ENCODE results near the gene NRTN.

Gene NRTN

DNA sequence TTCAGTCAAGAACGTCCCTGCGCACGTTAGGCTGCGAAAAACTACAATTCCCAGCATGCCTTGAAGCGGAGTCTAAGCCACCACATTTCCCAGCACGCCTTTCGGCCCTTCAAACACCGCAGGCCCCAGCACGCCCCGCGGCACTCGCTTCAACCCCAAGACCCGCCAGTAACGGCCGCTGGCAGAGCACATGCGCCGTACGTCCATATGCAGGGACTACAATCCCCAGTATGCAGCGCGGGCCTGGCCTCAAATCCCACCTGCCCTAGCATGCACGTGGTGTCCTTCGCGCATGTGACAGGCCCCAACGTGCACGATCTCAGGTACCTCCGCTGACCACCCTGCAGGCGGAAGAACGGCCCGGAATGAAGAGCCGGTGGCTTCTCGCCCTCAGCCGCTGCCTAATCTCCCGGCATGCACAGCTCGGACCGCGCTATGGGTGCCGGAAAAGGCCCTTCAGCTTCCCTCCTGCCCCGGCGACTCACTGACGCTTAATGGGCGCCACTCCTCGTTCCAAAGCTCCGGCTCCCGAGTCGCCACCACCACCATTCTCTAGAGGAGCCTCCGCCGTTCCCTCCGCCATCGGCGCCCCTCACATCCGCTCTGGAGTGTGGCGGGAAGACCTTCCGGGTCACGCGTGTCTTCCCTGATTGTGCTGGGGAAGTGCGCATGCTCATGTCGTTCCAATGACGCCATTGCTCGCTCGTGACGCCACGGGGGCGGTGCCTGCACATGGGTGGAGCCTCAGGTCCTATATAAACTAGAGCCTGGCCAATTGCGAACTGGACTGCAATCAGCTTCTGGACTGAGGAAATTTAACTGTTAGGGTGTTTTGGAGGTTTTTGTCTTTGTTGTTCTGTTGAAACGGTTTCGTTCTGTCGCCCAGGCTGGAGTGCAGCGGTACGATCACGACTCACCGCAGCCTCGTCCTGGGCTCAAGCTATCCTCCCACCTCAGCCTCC lies 14.0 kb upstream of the NRTN start, which contains the start of gene DUS3L:
TSS of gene DUS3L (minus strand) at position 605 of the 962 bp plus-strand sequence. CDS start at position 583, 22 bp downstream.
- DNase-seq = peak; percentile 99

DNA sequence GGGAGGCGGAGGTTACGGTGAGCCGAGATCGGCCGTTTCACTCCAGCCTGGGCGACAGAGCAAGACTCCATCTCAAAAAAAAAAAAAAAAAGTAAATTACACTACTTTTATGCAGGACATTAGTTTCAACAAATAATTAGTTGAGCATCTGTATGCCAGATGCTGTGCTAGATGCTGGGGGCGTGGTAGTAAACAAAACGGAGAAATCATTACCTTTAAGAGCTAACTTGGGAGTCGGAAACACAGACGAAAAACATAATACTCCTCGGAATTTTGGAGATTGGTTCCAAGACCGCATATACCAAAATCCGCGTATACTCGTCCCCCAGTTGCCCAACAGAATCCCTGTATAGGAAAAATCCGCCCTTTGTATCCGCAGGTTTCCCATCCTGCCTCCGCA lies 12.6 kb upstream of the NRTN start:
- no peak for DNase-seq

DNA sequence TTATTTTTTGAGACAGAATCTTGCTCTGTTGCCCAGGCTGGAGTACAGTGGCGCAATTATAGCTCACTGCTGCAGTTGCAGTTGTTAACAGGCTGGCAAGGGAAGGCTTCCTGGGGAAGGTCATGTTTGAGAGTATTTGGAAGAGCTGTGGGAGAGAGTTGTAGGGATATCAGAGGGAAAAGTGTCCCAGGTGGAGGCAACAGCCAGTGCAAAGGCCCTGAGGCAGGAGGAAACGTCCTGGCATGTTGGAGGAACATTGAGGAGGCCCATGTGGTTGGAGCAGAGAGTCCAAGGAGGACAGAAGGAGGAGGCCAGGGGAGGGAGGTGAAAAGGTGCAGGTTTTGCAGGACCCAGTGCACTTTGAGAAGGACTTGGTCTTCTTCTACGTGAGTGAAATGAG lies 11.7 kb upstream of the NRTN start:
- no peak for DNase-seq

DNA sequence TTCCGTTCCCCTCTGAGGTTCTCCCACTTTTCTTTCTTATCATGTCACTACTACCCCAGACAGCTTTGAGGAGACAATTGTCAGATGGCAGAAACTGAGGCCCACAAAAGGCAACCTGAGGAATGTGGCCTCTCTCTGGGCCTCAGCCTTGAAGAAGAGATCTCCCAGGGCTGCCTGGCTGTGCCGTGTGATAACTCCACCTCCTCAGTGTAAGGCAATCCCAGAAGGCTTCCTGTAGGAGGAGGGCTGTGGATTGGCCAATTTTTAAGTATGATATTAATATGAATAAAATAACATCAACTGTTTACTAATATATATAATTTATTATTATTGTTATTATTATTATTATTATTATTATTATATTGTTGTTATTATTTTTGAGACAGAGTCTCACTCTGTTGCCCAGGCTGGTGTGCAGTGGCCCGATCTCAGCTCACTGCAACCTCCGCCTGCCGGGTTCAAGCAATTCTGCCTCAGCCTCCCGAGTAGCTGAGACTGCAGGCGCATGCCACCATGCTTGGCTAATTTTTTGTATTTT lies 9.4 kb upstream of the NRTN start:
- no peak for DNase-seq

DNA sequence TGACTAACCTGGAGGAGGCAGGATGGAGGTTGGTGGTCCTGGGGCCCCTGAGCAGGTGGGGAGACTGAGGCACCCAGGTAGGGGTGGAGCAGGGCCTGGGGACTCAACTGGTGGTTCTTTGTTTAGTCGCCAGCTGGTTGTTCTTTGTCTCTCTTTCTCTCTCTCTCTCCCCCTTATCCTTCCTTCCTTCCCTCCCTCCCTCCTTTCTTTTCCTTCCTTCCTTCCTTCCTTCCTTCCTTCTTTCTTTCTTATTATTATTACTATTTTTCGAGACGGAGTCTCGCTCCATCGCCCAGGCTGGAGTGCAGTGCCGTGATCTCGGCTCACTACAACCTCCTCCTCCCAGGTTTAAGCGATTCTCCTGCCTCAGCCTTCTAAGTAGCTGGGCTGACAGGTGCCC lies 6.6 kb upstream of the NRTN start:
- DNase-seq = no peak

DNA sequence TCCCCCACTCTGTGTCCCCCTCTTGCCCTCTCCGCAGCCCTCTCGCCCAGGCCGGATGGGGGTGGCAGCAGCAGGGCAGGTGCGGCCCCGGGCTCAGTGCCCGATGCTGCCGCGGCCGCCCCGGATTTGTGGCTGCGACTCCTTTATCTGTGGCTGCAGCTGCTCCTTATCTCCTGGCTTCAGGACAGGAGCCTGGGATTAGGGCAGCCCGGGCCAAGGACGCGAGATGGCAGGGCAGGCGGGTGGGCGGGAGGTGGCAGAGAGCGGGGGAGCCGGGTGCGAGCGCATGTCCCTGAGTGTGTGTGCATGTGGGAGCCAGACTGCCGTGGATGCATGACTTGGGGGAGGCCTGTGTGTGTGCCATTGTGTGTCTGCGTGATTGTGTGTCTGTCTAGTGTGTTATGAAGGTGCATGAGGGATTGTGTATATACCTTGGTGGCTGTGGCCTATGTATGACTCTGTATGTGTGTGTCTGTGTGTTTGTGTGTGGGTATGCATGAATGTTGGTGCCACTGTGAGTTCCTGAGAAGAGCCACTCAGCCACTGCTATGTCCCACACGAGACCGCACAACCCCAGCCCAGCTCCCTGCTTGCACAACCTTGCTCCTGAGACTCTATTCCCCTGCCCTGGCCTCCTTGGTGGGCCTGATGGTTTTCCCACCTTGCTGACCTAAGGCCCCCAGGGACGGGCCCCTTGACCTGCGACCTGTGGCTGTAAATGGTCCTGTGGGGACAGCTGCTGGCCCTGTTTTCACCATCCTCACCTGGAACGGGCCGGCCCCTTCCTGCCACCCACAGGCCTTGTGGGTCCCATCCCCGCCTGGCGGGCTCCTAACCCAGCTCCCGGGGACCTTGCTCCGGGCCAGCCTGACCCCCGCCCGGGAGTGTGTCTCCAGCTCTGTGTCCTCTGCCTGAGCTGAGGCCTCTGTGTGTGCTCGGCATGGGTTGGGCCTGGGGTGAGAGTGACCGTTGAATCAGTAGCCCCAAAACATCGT lies 5.3 kb upstream of the NRTN start:
- peak; percentile 38 for DNase-seq

DNA sequence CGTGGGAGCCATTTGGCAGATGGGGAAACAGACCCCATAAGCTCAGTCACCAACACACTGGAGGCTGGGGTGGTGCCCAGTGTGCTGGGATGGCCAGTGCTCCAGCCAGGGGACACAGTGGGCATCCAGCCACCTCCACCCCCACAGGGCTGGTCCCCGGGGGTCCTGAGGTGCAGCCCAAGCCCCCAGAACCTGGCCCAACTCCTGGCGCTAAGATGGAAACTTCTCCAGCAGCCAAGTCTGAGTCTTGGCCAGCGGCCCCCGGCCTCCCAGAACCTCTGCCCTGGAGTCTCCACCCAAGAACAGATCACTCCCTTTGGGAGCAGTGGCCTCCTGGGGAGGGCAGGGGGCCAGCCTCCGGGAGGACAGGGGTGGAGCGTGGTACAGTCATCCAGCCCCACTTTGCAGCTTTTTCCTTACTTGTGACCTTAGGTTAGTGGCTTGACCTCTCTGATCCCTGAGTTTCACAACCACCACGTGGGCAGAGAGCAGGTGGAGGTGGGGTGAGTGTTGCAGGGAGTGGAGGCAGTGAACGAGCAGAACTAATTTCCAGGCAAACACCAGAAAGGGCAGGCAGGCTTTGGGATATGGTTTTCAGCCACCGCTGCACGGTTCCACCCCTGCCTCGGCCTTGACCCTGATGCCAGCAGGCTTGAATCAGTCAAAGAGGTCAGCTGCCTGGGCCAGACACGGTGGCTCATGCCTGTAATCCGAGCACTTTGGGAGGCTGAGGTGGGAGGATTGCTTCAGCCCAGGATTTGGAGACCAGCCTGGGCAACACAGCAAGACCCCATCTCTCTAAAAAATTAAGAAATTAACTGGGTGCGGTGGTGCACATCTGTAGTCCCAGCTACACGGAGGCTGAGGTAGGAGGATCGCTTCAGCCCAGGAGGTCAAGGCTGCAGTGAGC lies 4.3 kb upstream of the NRTN start:
- DNase-seq = no peak

DNA sequence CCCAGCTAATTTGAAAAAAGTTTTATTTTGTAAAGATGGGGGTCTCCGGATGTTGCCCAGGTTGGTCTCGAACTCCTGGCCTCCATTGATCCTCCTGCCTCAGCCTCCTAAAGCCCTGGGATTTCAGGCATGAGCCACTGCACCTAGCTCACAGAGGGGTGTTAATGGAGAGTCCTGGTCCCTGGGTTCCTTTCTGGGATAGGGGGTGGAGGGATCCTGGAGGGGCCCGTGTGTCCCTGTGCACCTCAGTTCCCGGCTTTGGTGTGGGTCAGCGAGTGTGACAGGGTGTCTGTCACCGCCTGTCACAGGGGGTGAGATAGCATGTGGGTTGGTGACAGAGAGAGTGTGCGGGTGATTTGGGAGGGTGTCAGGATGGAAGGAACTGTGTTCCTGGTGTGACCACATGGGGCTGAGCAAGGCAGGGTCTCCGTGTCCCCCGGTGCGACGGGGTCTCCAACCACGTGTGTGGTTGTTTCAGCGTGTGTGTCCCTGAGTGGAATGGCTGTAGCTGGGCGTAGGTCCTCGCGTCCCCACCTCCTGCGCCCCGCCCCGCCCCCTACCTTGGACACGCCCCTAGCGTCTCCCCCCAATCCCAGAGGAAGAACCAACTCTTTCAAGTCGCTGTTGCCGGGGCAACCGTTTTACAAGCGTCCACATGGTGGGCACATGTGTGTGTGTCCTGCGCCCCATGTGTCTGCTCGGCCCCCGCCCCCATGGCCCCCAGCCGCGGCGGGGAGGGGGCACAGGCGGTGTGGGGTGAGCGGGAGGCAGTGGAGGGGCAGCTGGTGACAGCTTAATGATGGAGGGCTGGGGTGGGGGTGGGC lies 2.9 kb upstream of the NRTN start:
- peak; percentile 20 for DNase-seq

DNA sequence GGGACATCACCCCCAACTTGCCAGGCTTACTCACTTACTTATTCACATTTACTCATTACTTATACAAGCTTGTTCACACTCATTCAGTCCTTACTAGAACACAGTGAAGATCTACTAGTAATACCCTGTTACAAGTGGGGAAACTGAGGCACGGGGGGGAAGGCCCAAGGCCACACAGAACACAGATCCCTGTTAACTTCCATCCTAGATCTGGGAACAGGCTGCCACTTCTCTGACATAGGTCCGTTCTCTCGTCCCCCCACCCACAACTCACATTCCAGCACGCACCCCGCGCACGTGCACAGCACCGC lies 1.5 kb upstream of the NRTN start:
- no peak for DNase-seq

DNA sequence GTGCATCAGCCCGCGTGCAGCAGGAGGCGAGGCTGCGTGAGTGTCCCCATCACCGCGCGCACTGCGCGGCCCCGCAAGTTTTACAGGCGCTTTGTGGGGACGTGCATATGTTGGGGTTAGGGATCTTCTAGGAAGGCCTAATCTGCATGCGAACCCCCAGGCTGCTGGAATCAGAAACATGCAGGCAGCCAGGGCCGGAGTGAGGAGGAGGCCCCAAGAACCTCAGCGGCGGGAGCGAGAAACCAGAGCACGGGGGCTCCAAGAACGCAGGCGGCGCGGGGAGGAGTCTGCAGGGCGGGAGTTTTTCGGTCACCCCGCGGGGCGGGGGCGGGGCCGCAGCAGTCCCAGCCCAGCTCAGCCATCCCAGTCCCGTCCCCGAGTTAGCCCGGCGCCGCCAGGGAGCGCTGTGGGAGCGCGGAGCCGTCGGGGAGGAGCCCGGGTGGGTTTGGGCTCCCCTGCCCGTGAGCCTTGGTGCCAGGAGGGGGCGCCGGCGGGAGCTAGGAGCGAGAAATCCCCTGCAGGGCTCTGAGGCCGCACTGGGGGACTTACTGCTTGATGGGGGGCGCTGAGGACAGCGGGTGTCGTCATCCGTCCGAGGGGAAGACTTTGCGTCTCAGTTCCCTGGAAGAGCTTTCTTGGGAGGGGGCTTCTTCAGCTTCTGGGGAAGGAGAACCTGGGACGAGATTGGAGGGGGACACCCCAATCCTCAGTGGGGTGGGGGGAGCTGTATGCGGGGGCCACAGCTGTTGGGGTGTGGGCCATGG lies 933 bp upstream of the NRTN start:
- peak; percentile 91 for DNase-seq

DNA sequence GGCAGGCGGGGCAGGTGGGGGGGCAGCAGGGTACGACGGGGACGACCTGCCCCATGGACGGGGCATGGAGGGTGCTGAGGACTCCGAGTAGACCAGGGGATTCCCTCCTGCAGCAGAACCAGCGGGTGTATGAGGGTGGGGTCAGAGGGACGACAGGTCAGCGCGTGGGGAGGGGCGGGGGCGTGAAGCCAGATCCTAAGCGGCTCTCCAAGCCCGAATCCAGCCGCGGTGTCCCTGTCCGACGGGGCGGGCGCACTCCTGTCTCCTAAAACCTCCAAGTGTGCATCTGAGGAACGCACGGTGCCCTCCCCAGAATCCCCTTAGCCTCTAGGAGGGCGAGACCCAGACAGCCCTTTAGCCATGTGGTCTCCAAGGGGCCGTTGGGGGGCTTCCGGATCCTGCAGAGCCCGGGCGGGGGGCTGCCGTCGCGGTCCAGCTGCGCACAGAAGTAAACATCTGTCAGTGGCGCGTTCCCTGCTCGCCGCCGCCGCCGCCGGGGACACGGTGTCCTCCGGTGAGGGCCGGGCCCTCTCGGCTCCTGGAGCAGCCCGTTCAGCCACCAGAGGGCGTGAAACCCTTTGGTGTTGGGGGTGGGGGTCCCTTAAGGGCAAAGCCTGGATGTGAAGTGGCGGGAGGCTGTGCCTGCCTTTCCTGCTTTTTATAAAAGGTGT lies 730 bp downstream of the NRTN start:
- DNase-seq = peak; percentile 21

DNA sequence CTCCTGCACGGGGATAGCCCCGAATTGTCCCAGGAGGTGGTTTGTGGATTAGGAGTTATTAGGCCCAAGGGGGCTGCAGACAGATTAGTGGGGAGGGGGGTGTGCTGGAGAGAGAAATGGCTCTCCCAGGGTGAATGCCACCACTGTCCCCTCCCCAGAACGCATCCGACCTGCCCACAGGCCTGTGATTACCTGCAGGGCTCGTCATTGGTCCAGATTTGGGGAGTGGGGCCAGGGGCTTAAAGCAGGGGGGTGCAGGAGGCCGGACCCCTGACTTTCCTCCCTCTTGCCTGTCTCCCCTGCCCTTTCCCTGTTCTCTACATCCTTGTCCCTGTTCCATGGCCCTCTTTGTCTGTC lies 1.2 kb downstream of the NRTN start:
- no peak for DNase-seq

DNA sequence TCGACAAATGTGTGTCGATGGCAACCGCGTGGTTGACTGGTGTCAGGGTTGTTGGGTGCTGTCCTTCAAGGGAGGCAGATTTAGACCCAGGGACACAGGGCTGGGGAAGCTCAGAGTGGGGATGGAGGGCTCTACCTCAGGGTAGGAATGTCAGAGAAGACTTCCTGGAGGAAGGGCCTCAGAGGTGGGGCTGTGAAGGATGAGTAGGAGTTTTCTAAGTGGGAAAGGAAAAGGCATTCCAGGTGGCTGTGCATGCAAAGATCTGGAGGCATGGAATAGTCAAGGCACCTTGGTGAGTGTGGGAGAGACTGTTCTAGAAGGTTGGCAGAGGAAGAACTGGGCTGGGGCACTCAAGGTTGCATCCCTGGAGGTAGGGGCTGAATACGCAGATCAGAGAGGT lies 2.0 kb downstream of the NRTN start:
- DNase-seq = no peak

DNA sequence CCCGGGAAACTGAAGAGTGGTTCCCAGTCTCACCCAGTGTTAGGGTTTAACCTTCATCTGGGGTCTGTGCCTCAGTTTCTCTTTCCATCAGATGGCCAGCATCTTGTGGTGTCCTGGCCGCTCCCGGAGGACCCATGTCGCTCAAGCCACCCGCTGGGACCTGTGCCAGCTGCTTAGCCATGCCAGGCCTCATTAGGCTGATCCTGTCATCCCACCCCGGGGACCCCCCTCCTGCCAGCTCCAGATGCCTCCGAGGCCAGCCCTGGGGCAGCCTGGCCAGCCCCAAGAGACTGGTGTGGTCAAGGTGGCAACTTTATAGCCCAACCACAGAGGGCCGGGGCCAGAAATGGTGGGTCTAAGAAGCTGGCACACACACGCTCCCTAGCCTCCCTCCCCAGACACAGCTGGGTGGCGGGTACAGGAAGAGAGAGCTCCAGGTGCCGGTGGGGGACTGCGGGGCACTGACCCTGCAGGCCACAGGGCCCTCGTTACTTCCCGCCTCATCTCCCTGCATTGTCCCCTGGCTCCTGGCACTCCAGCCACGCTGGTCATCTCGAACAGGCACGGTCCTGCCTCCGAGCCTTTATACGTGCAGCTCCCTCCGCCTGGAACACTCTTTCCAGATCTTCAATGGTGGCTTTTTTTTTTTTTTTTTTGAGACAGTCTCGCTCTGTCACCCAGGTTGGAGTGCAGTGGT lies 3.4 kb downstream of the NRTN start:
- no peak for DNase-seq

DNA sequence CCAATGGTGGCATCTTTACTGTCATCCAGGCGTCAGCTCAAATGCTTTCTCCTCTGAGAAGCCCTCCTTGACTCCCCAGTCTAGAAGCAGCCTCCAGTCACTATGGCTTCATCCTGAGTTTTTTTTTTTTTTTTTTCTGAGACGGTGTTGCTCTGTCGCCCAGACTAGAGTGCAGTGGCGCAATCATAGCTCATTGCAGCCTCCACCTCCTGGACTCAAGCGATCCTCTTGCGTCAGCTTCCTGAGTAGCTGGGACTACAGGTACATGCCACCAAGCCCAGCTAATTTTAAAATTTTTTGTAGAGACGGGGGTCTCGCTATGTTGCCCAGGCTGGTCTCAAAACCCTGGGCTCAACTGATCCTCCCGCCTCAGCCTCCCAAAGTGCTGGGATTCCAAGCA lies 4.2 kb downstream of the NRTN start:
- DNase-seq = peak; percentile 71

DNA sequence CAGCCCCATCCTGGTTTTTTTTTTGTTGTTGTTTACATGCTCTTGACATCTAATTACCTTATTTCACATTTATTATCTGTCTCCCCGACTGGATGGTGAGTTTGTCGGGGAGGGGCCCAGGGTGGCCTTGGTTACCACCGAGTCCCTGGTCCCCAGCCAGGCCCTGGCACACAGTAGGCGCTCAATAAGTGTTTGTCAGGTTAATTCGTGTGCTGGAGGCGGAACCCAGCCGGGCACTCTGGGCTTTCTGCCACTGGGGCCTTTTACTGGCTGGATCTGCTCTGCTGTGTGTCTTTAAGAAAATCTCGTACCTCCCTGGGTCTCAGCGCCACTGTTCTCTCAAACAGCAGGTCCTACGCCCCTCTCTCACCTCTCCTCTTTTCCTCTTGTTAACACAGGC lies 4.6 kb downstream of the NRTN start:
- DNase-seq = no peak

DNA sequence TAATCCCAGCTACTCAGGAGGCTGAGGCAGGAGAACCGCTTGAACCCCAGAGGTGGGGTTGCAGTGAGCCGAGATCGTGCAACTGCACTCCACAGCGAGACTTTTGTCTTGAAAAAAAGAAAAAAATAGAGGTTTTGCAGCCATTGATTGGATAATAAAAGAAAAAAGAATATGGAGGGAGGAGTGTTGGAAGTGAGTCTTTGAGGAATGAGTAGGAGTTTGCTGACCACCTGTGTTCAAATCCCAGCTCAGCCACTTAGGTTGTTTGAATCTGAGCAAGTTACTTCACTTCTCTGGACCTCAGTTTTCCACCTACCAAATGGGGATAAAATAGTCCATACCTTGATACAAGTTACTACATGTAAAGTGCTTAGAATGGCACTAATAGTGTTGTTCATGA lies 6.2 kb downstream of the NRTN start:
- no peak for DNase-seq

DNA sequence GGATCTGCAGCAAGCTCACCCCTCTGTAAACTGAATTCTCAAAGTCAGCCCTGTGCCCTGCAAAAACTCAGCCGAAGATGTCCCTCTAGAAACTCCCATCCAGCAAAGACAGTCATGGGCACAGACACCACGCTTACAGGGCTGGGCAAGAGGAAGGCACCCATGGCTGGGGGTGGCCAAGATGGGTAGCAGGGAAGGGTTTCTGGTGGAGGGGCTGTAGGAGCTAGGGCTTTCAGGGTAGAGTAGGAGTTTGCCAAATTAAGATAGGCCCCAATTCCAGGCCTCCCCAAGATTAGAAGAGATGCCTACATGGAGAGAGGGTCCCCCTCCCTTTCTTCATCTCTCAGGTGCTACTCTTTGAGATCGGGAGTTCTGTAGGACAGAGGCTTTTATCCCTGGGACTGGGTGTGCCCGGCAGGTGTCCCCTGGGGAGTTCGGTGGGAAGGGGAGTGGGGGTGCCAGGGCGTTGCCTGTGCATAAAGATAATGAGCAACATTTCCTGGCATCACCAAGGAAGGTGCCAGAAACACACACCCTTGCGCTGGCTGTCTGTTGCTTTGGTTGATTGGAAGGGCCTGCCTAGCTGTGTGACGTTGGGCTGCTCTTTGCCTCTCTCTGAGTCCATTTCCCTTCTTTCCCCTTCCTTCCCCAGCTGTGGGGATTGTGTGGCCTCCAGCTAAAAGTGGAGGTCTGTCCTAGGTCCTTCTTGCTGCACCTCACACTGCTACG lies 9.4 kb downstream of the NRTN start:
- no peak for DNase-seq

DNA sequence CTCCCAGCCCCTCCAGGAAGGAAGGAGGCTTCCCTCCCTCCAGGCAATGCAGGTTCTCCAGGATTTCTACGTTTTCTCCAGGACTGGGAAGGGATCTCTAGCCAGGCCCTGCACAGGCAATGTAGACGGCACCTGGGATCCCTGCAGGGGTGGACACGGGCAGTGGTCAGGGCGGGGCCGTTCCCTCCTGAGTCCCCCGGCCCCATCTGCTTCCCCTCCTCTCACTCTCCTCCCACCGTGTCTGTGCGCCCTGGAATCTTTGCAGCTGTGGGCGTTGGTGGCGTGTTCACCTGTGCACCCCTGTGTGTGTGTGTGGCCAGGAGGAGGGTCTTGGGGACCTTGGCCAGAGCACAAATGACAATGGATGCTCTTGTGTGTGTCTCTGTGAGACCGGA lies 10.0 kb downstream of the NRTN start:
- DNase-seq = no peak
